ENCODE data around the gene FASN.

FASN gene

DNA sequence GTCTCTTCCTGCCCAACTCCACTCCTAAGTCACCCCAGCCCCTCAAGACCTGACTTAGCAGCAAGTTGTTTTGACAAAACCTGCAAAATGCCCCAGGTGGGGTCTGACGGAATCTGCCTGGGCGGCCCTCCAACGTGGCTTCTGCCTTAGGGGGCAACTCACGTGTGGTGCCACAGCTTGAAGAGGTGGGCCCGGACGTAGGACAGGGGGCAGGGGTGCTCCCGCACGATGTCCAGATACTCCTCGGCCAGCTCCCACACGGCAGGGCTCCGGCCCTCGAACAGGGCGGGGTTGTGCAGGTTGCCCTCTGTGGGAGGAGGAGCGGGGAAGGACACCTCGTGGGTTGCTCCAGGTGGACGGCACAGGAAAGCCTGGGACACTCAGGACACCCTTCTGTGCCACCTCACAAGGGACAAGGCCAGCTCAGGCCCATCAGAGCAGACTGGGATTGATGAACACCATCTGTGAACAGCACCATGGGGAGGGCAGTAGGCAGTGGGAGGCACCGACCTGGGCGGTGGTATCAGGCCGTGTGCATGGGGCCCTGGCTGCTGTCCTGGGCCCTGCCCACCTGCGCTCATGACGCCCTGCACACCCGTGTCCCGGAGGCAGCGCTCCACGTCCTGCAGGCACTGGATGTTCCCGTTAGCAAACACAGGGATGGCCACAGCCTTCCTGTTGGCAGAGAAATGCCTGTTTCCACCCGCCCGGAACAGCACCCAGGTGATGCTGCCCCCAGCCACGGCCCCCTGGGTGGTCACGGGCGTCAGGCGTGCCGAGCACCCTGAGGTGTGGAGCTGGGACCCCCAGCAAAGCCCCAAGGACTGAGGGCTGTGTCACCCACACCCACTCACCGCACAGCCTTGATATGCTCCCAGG lies 36.8 kb downstream of the FASN start:
- DNase-seq (ENCODE audit: extremely low spot score, insufficient read length, low read depth) (no peak), FAIRE-seq (no peak)

DNA sequence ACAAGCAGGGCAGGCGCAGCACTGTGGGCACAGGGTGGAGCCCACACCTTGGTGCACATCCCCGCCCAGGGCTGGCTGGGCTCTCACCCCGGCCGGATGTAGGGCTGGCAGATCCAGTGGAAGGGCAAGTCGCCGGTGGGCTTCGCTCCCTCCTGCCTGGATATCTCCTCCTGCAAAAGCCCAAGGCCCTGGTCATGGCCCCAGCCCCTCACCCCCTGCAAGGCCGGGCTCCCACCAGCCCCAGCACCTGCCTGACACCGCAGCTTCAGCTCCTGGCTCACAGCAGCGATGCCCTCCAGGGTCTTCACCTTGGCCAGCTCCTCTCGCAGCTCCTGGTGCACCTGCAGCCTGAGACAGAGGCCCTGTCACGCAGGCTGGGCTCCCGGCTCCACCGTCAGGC lies 37.4 kb downstream of the FASN start:
- DNase-seq (ENCODE audit: extremely low spot score, insufficient read length, low read depth) (no peak), FAIRE-seq (no peak)

- FAIRE-seq: no peak
- no peak for DNase-seq (ENCODE audit: extremely low spot score, insufficient read length, low read depth)
These were observed 38.0 kb downstream of the FASN start for GRCh38 chr17:82060001-82060380.

GRCh38 chr17:82059272-82060000 lies 38.6 kb downstream of the FASN start:
- DNase-seq (ENCODE audit: extremely low spot score, insufficient read length, low read depth) (no peak), FAIRE-seq (no peak)

DNA sequence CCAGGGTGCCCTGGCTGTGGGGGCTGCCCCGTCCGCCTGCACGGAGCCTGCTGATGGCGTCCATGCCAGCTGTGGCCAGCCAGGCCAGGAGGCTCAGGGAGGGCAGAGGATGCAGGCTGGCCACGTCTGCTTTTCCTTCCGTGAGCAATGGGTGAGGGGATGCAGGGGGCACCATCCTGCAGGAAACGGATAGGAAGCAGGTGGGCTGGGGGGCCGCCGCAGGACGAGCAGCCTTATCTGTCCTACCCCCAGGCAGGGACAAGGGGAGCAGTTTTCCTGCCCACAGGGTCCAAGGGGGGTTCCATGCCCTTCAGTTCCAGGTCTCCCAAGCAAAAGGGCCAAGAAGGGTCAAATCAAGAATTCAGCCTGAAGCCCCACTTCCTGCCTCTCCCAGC lies 39.2 kb downstream of the FASN start:
- FAIRE-seq: no peak
- DNase-seq (ENCODE audit: extremely low spot score, insufficient read length, low read depth): no peak

DNA sequence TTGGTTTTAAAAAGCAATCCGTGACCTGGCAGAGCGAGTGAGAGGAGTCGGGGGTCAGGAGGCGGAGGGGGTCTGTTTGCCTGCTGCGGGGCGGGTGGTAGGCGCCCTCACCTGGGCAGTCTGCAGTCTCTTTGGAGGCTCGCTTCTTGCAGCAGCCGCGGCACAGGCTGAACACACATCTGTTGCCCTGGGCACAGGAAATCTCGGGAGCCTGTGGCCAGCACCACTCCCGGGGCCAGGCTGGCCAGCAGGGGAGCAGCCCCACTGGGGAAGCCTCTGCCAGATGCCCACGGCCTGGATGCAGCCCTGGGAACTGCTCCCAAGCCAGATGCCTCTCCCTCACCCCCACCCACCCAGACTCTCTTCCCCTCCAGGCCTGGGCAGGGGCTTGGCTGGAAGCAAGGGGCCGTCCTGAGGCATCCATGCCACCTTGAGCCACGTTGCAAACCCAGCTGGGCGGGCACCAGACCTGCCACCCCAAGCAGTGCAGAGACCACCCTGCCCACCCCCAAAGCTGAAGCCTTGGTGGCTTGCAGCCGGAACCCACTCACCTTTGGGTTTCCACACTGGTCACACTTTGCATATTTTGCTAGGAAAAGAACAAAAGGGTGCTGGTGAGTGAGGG lies 39.7 kb downstream of the FASN start:
- DNase-seq (ENCODE audit: extremely low spot score, insufficient read length, low read depth): no peak
- FAIRE-seq: no peak

DNA sequence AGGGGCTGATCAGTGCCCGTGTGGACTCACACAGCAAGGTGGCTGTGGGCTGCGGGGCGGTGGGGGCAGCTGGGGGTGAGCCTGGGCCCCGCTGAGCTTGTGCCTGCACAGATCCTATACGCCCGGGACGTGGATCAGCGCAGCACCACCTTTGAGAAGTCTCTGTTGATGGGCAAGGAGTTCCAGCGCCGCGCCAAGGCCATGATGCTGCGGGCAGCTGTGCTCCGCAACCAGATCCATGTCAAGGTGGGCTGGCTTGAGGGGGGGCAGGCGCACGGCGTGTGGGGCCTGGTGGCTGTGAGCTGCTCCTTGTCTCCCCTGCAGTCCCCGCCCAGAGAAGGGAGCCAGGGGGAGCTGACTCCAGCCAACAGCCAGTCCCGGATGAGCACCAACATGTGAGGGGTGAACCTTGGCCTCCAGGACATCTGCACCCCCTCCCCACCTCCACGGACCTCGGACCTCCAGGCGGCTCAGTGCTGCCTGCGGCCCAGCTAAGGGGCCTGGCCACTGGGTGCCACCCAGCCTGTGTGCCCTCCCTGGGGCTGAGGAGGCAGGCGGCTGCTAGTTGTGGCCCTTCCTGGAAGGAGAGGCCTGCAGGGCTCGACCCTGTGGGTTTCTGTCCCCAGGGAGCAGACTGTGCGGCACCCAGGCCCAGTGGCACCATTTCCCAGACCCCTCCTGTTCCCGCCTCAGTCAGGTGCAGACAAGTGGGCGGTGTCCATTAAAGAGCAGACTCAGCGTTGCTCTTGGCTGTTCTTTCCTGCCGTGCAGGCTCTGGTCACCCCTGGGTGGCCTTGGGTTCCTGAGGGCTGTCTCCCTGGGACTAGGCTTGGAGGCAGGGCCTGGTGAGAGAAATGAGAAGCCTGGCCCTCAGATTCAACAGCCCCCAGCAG lies 41.1 kb downstream of the FASN start:
- FAIRE-seq: no peak
- no peak for DNase-seq (ENCODE audit: extremely low spot score, insufficient read length, low read depth)

- FAIRE-seq (no peak), DNase-seq (ENCODE audit: extremely low spot score, insufficient read length, low read depth) (no peak)
These were observed 41.9 kb downstream of the FASN start for GRCh38 chr17:82055965-82056728.

DNA sequence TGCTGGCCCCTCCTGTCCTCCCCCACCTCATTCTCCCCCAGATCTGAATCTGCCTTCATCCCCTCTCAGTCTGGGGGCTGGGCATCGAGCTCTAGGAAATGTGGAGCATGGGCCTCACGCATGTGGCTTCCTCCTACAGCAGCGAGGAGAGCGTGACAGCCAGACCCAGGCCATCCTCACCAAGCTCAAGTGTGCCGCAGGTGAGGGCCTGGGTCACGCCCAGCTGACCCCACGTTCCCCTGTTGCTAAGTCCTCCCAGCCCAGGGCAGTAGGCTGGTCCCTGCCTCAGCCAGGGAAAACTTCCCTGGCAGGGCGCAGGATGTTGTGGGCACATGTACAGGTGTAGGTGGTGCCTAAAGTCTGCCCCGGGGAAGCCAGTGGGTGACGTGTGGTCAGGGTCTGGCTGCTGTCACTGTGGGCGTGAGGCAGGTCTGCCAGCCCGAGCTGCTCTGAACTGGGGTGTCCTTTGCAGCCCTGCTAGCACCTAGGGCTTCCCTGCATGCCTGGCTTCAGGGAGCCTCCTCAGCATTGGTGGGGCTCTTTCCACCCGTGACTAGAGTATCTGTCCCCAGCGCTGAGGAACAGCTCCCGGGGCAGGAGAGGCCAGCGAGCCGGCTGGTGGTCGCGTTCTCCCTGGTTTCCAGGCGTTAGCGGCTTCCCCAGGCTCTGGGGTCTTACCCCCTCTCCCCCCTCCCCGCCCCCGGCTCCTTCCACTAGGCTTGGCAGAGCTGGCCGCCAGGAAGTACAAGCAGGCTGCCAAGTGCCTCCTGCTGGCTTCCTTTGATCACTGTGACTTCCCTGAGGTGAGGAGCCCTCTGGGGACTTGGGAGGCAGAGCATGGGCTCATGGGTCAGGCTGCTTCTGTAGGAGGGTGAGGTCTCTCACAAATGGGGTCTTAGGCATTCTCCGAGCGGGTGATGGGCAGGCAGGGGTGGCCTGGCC lies 42.7 kb downstream of the FASN start:
- DNase-seq (ENCODE audit: extremely low spot score, insufficient read length, low read depth) (no peak), FAIRE-seq (no peak)

DNA sequence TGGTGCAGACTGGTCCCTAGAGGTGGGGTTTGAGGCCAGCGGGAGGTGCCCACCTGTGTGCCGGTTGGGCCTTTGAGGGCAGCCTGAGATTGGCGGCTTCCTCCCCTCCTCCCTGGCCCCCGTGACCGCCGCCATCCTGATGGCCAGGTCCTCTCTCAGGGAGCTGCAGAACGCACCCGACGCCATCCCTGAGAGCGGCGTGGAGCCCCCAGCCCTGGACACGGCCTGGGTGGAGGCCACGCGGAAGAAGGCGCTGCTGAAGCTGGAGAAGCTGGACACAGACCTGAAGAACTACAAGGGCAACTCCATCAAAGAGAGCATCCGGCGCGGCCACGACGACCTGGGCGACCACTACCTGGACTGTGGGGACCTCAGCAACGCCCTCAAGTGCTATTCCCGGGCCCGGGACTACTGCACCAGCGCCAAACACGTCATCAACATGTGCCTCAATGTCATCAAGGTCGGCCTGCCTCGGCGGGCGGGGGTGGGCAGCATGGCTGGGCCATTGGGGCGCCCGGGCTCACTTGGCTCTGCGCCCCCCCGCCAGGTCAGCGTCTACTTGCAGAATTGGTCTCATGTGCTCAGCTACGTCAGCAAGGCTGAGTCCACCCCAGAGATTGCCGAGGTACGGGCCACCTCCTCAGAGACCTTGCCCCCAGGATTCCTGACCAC lies 43.5 kb downstream of the FASN start:
- FAIRE-seq (no peak), DNase-seq (ENCODE audit: extremely low spot score, insufficient read length, low read depth) (no peak)

DNA sequence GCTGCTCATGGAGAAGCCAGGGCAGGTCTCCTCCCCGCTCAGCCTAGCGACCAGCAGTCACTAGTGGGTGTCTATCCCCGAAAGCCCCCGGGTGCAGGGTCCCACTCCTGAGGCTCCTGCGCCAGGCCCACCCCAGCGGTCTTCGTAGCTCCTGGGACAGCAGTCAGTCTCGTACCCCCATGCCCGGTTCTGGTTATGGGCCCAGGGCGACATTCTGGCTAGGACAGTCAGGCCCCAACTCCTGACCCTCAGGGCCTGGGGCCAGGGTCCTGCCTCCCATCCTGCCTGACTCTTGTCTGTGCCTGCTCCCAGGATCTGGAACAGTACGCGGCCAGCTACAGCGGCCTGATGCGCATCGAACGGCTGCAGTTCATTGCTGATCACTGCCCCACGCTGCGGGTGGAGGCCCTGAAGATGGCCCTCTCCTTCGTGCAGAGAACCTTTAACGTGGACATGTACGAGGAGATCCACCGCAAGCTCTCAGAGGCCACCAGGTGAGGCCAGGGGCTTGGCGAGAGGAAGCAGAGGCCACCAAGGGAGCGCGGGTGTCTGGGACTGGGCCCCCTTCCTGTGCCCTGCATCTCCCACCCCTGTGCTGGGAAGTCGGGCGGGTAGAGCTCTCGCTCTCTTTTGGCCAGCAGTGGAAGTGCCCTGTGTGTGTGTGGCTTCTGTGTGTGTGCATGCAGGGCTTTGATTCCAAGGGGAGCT lies 44.3 kb downstream of the FASN start:
- FAIRE-seq: no peak
- DNase-seq (ENCODE audit: extremely low spot score, insufficient read length, low read depth): no peak

DNA sequence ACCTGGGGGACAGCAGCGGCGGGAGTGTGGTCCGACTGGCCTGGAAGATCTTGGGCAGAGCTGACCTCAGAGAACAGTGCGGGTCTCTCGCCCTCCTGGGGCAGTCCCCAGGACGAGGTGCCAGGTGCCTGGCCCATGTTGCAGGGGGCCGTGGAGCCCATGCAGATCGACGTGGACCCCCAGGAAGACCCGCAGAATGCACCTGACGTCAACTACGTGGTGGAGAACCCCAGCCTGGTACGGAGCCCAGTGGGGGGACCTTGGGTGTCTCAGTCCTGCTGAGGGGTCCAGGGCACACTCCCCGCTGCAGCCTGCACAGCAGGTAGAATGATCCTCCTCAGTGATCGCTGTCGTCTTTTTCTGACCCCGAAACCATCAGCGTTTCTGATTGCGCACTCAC lies 44.9 kb downstream of the FASN start:
- FAIRE-seq (no peak), DNase-seq (ENCODE audit: extremely low spot score, insufficient read length, low read depth) (no peak)

DNA sequence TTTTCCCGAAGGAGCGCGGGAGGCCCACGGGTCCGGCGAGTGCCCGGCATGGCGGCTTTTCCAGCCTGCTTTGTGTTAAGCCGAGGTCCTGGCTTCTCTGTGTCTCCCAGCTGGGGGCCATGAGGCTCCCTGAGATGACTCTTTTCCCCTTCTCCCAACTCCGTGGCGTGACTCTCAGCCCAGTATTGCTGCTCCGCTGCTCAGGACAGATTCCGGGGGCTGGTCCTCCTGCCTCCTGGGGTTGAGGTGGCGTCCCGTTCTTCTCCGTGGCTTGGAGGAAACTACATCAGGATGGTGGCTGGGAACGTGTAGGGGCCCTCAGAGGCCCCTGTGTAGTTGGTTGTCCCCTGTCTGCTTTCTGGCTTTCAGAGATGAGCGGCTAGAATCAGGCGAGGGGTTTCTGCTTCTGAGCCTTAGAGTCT lies 45.4 kb downstream of the FASN start:
- FAIRE-seq: no peak
- no peak for DNase-seq (ENCODE audit: extremely low spot score, insufficient read length, low read depth)

DNA sequence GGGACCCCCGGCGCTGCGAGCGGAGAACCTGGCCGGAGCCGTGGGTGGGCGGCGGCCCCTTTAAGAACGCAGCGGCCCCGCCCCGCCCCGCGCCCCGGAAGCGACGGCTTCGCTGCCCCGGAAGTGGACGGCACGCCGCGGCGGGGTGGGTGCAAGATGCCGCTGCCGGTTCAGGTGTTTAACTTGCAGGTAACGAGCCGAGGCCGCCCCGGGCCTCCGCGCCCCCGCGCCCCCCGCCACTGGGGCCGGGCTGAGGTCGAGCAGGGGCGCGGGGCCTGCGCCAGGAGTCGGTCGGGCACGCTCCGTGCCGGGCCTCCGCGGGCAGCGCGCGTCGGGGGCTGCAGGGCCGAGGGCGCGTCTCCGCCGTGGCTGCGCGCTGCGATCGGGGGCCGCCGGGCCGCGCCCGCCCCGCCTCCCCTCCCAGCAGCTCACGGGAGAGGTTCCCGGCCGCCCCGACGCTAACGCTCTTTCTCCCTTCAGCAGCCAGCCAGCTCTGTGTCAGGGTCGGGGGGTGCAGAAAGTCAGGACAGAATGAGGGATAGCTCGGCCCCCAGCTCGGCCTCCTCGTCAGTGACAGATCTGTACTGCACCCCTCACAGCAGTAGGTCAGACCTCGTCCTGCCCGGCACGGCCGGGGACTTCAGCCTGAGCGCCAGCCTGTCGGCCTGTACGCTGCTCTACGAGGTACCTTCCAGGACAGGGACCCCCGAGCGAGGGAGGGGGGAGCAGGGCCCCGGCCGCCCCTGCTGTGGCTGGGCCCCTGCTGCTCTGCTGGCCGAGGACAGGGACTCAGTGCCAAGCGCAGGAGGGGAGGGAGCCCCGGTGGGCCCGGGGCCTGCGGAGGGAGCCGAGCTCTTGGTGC lies 46.0 kb downstream of the FASN start, which contains the start of the genes GPS1 and RFNG:
TSS of gene GPS1 (plus strand) at position 123 of the 862 bp plus-strand sequence. CDS start at position 157, 34 bp downstream.
TSS of gene RFNG (minus strand) at position 36 of the 862 bp plus-strand sequence. CDS start 45 bp downstream, outside the sequence.
- FAIRE-seq (peak; percentile 59), DNase-seq (ENCODE audit: extremely low spot score, insufficient read length, low read depth) (peak; percentile 87)

GRCh38 chr17:82050761-82051641 lies 47.0 kb downstream of the FASN start:
- no peak for FAIRE-seq
- no peak for DNase-seq (ENCODE audit: extremely low spot score, insufficient read length, low read depth)

Measured in GM18507 (cell line).